A549 (cell line): ENCODE measurements around the gene TBC1D8. TPM values are rescaled to one million over a fixed set of nuclear protein-coding genes. Genes with fewer than 3 reads are reported as not detected.

Source experiments
- ATAC-seq, 2 experiments: fragments of 200-7000 bp in 1 of 2; fragments of >200 bp in 1 of 2; cut with Nextera tagmentation in 1 of 2; cut with Tn5 transposase in 1 of 2; 3 replicates each; pipeline versions ENCODE4 v1.8.0 to v1.9.1; 2018 to 2020; ENCODE audit warnings: mild to moderate bottlenecking in 1 of 2, moderate library complexity in 1 of 2
- CTCF ChIA-PET: fragments of 300-600 bp; sonication (Branson Sonifier 250); formaldehyde crosslinking; extraction: SDS; loops from one replicate; lab custom pipeline; 2021; ENCODE audit warnings: antibody characterized with exemption, inconsistent platforms; lab: Yijun Ruan, JAX
- POLR2A ChIA-PET: fragments of 350-600 bp; formaldehyde crosslinking; extraction: SDS; loops from one replicate; lab custom pipeline; 2021; ENCODE audit warnings: antibody characterized with exemption, inconsistent platforms; lab: Yijun Ruan, JAX
- DNase-seq, 2 experiments: peaks; one replicate each; pipeline versions ENCODE4 v3.0.0 to v3.0.0-alpha.2; 2011 to 2016; ENCODE audit warnings: low read depth in 1 of 2, low spot score in 1 of 2
- FAIRE-seq: peaks from 2 replicates; lab custom pipeline; 2011; peaks lifted over from hg19 to GRCh38; lab: Jason Lieb, UNC
- H3K27ac ChIP-seq, 2 experiments: fragments of >200 bp; sonication (Bioruptor Twin); formaldehyde crosslinking; 3 replicates each; pipeline ENCODE4 v1.5.1; 2016 to 2017
- H3K4me1 ChIP-seq: fragments of >200 bp; sonication (Bioruptor Twin); formaldehyde crosslinking; 3 replicates; pipeline ENCODE4 v1.6.1; 2016
- H3K4me2 ChIP-seq: fragments of >200 bp; sonication (Bioruptor Twin); formaldehyde crosslinking; 3 replicates; pipeline ENCODE4 v1.6.1; 2016
- H3K4me3 ChIP-seq: fragments of >200 bp; sonication (Bioruptor Twin); formaldehyde crosslinking; 3 replicates; pipeline ENCODE4 v1.5.1; 2016
- H3K9me3 ChIP-seq: fragments of >200 bp; sonication (Bioruptor Twin); formaldehyde crosslinking; 3 replicates; pipeline ENCODE4 v1.6.1; 2016
- BCL3 ChIP-seq: fragments of >200 bp; sonication (Bioruptor Twin); formaldehyde crosslinking; IDR thresholded peaks from 3 replicates; pipeline ENCODE4 v1.6.1; 2016
- CHD4 ChIP-seq: fragments of 200-600 bp; sonication (generic); IDR thresholded peaks from 2 replicates; pipeline ENCODE4 v1.6.1; 2016; ENCODE audit warnings: antibody characterized with exemption, mild to moderate bottlenecking, borderline replicate concordance
- EHMT2 ChIP-seq: fragments of 200-600 bp; sonication (generic); IDR thresholded peaks from 2 replicates; pipeline ENCODE4 v1.6.1; 2016; ENCODE audit warnings: antibody characterized with exemption, low read depth, mild to moderate bottlenecking, moderate library complexity
- EP300 ChIP-seq, 2 experiments: fragments of >200 bp; sonication (Bioruptor Twin); formaldehyde crosslinking; IDR thresholded peaks; 2 replicates in 1 of 2; 3 replicates in 1 of 2; pipeline ENCODE4 v1.6.1; 2016 to 2017
- ESRRA ChIP-seq: fragments of 150-350 bp; IDR thresholded peaks from 2 replicates; pipeline ENCODE4 v1.6.1; 2014; ENCODE audit warnings: mild to moderate bottlenecking, low read length, borderline replicate concordance
- FOSL2 ChIP-seq, 2 experiments: fragments of 450-650 bp in 1 of 2; fragments of >200 bp in 1 of 2; sonication (Bioruptor Twin) in 1 of 2; formaldehyde crosslinking; IDR thresholded peaks; 2 replicates each; pipeline versions ENCODE4 v1.5.0 to v1.6.1; 2016 to 2020; ENCODE audit warnings: mild to moderate bottlenecking in 1 of 2, moderate library complexity in 1 of 2
- FOXS1 ChIP-seq: fragments of 250-450 bp; sonication (Bioruptor Pico); IDR thresholded peaks from 2 replicates; pipeline ENCODE4 v1.5.0; 2020; ENCODE audit warnings: mild to moderate bottlenecking, moderate library complexity
- HDAC2 ChIP-seq: fragments of 200-600 bp; sonication (generic); IDR thresholded peaks from 2 replicates; pipeline ENCODE4 v1.6.1; 2016
- HES2 ChIP-seq: fragments of >200 bp; sonication (Bioruptor Twin); formaldehyde crosslinking; IDR thresholded peaks from 2 replicates; pipeline ENCODE4 v1.6.1; 2016
- HOXB13 ChIP-seq: fragments of 250-450 bp; sonication (Bioruptor Pico); IDR thresholded peaks from 2 replicates; pipeline ENCODE4 v1.5.0; 2020; ENCODE audit warnings: low read depth, mild to moderate bottlenecking, moderate library complexity
- KDM1A ChIP-seq: fragments of 200-600 bp; sonication (generic); IDR thresholded peaks from 2 replicates; pipeline ENCODE4 v1.6.1; 2016; ENCODE audit warnings: low read depth, mild to moderate bottlenecking
- KDM5A ChIP-seq: fragments of 200-600 bp; sonication (generic); IDR thresholded peaks from 2 replicates; pipeline ENCODE4 v1.6.1; 2016; ENCODE audit warnings: antibody characterized with exemption, mild to moderate bottlenecking
- MAFK ChIP-seq: fragments of 450-650 bp; IDR thresholded peaks from 2 replicates; pipeline ENCODE4 v1.6.1; 2014; ENCODE audit not compliant: partially characterized antibody
- MAX ChIP-seq: IDR thresholded peaks from 2 replicates; pipeline ENCODE4 v1.6.1; 2012
- MAZ ChIP-seq: fragments of 150-350 bp; IDR thresholded peaks from 2 replicates; pipeline ENCODE4 v1.6.1; 2014; ENCODE audit warnings: antibody characterized with exemption, low read depth, low read length, borderline replicate concordance
- MYC ChIP-seq: IDR thresholded peaks from 2 replicates; pipeline ENCODE4 v1.6.1; 2012; ENCODE audit warnings: mild to moderate bottlenecking, inconsistent platforms, low read length, improper control_type of control experiment, borderline replicate concordance
- NFE2L2 ChIP-seq: fragments of 150-350 bp; conservative IDR thresholded peaks from 2 replicates; pipeline ENCODE4 v1.6.1; 2014; ENCODE audit warnings: low read length
- NPAS2 ChIP-seq: fragments of 250-450 bp; sonication (Bioruptor Pico); IDR thresholded peaks from 2 replicates; pipeline ENCODE4 v1.8.0; 2022; ENCODE audit warnings: mild to moderate bottlenecking, moderate library complexity, borderline replicate concordance
- PBX3 ChIP-seq: IDR thresholded peaks from 2 replicates; pipeline ENCODE4 v1.6.1; 2012
- POLR2AphosphoS2 ChIP-seq: conservative IDR thresholded peaks from 2 replicates; pipeline ENCODE4 v1.6.1; 2012; ENCODE audit warnings: low read length, improper control_type of control experiment, inconsistent platforms
- RAD21 ChIP-seq, 2 experiments: fragments of >200 bp in 1 of 2; sonication (Bioruptor Twin) in 1 of 2; formaldehyde crosslinking in 1 of 2; IDR thresholded peaks in 1 of 2; conservative IDR thresholded peaks in 1 of 2; 2 replicates in 1 of 2; 3 replicates in 1 of 2; pipeline ENCODE4 v1.6.1; 2012 to 2018; ENCODE audit warnings: inconsistent platforms in 1 of 2
- RFX5 ChIP-seq: fragments of 450-650 bp; IDR thresholded peaks from 2 replicates; pipeline ENCODE4 v1.7.1; 2014; ENCODE audit warnings: antibody characterized with exemption, mild to moderate bottlenecking, moderate library complexity
- ZFP36 ChIP-seq: fragments of 450-650 bp; IDR thresholded peaks from 2 replicates; pipeline ENCODE4 v1.6.1; 2014; ENCODE audit warnings: borderline replicate concordance; ENCODE audit not compliant: partially characterized antibody
- ZNF302 ChIP-seq: fragments of 250-450 bp; sonication (Bioruptor Pico); IDR thresholded peaks from 2 replicates; pipeline ENCODE4 v1.9.0; 2021; ENCODE audit warnings: inconsistent platforms, mild to moderate bottlenecking, moderate library complexity
- ZSCAN20 ChIP-seq: fragments of 250-450 bp; sonication (Bioruptor Pico); IDR thresholded peaks from 2 replicates; pipeline ENCODE4 v1.8.0; 2022; ENCODE audit warnings: mild to moderate bottlenecking, moderate library complexity
- WGBS: methylation state at CpG from one replicate; pipeline ENCODE4 v1.1.6; 2017; ENCODE audit errors: missing lambda C conversion rate; 5-methylcytosine and 5-hydroxymethylcytosine counted together
- polyA plus RNA-seq, 4 experiments: library from polyadenylated mRNA; depleted of rRNA in 3 of 4; stranded (reverse); fragments of >200 nt; fragmentation: RNase III in 1 of 4; extraction: RNeasy Plus Mini Kit Qiagen cat#74134 plus additional on column Dnase treatment in 1 of 4; gene quantifications; 2 replicates in 3 of 4; 3 replicates in 1 of 4; pipeline ENCODE4 v1.2.3, GENCODE V29; 2011 to 2017
- TF ChIP-seq, protein P1 (sequence below): IDR thresholded peaks from 2 replicates; pipeline ENCODE4 v1.6.1; 2012; ENCODE audit warnings: low read depth, borderline replicate concordance
- TF ChIP-seq, protein P2 (sequence below): fragments of 150-350 bp; IDR thresholded peaks from 2 replicates; pipeline ENCODE4 v1.6.1; 2014; ENCODE audit warnings: low read depth, mild to moderate bottlenecking, low read length

Gene TBC1D8
- polyA plus RNA-seq, 2 of the 4 experiments (the other 2 are of a cell fraction): 35.3 to 107 TPM

DNA sequence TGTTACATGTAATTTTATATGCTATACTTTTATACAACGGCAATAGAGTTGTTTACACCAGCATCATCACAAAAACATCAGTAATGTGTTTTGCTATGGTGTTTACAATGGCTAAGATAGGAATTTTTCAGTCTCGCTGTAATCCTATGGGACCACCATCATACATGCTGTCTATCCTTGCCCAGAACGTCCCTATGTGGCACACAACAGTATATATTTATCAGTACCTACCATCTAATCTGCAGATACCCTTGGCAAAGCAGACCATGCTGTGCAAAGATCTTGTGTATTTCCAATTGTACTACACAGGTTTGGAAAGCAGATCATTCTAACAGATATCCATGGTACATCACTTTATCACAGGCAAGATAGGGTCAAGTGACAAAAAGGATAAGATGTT is 133.8 kb downstream of the TBC1D8 start:
- Histone ChIP-seq H3K9me3 (no peaks in the 10 kb centered on the region), H3K4me3 (no peak overlapping the region), H3K4me2 (no peak overlapping the region), H3K4me1 (peaks cover 6% of the 10 kb centered on the region; the same call in 2 of the 3 replicates), H3K27ac (no peak overlapping the region)
- DNase-seq: no peak
- no peak for TF ChIP-seq NFE2L2
- TF ChIP-seq RAD21 (conservative IDR thresholded peaks at IDR 0.05 in 1 of 2, IDR thresholded peaks at IDR 0.05 in 1 of 2): no peak
- TF ChIP-seq ZNF302: no peak
- TF ChIP-seq HES2: no peak
- no peak for TF ChIP-seq FOSL2 (IDR thresholded peaks at IDR 0.05)
- TF ChIP-seq FOSL2 (CRISPR knock-in tag; IDR thresholded peaks at IDR 0.05): no peak
- TF ChIP-seq KDM1A: no peak
- TF ChIP-seq ZFP36: no peak
- no peak for TF ChIP-seq NPAS2 (CRISPR knock-in tag)
- TF ChIP-seq FOXS1 (CRISPR knock-in tag): no peak
- TF ChIP-seq HDAC2: no peak
- no peak for TF ChIP-seq PBX3
- no peak for TF ChIP-seq MYC
- TF ChIP-seq BCL3: no peak
- FAIRE-seq: no peak
- POLR2A ChIA-PET: no interaction called here
- CTCF ChIA-PET: no interaction called here
- WGBS: 83% methylated on average over 3 of the region's 3 CpGs
- no peak for ATAC-seq

GRCh38 chr2:101014264-101014857 is 136.8 kb downstream of the TBC1D8 start:
- Histone ChIP-seq H3K27ac (no peak overlapping the region), H3K4me1 (peaks cover 6% of the 10 kb centered on the region; the same call in 2 of the 3 replicates), H3K4me3 (no peak overlapping the region), H3K9me3 (no peaks in the 10 kb centered on the region), H3K4me2 (no peak overlapping the region)
- TF ChIP-seq ZSCAN20 (no peak), PBX3 (no peak), HOXB13 (CRISPR knock-in tag) (no peak), KDM5A (no peak), RFX5 (no peak), POLR2AphosphoS2 (0 out of 2 replicates have a peak, but pooled peaks have one; percentile 25), EP300 (IDR thresholded peaks at IDR 0.05) (no peak), MAFK (peak; percentile 88), MAZ (no peak), EHMT2 (no peak), BCL3 (no peak), ESRRA (no peak), CHD4 (no peak), MAX (no peak), NPAS2 (CRISPR knock-in tag) (no peak)
- TF ChIP-seq, protein P1, sequence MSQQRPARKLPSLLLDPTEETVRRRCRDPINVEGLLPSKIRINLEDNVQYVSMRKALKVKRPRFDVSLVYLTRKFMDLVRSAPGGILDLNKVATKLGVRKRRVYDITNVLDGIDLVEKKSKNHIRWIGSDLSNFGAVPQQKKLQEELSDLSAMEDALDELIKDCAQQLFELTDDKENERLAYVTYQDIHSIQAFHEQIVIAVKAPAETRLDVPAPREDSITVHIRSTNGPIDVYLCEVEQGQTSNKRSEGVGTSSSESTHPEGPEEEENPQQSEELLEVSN: no peak
- TF ChIP-seq, protein P2, sequence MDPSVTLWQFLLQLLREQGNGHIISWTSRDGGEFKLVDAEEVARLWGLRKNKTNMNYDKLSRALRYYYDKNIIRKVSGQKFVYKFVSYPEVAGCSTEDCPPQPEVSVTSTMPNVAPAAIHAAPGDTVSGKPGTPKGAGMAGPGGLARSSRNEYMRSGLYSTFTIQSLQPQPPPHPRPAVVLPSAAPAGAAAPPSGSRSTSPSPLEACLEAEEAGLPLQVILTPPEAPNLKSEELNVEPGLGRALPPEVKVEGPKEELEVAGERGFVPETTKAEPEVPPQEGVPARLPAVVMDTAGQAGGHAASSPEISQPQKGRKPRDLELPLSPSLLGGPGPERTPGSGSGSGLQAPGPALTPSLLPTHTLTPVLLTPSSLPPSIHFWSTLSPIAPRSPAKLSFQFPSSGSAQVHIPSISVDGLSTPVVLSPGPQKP: no peak
- ChIA-PET CTCF (interaction anchor here (0.9 to 9.1 kb wide), 4 partner anchors 127 to 192 kb away, joined by 3 to 136 read pairs (median 36); partner anchors contain the start of gene TBC1D8), POLR2A (no interaction called here)
- ATAC-seq (no peak), FAIRE-seq (no peak), DNase-seq (no peak)
- WGBS: 86% methylated on average over 6 of the region's 6 CpGs
